GM18909 (cell line): ENCODE measurements around the gene DIP2C.
"Not testable (repeated sequence)": the region's sequence is repeated elsewhere in the genome, so short reads cannot be mapped to it uniquely, and the experiment has no call there.

Source experiments
- ATAC-seq: cut with Tn5 transposase; IDR thresholded peaks from one replicate; pipeline ENCODE4 v1.9.1; 2021; ENCODE audit warnings: mild to moderate bottlenecking; ENCODE audit not compliant: unreplicated experiment, poor library complexity

DIP2C gene

DNA sequence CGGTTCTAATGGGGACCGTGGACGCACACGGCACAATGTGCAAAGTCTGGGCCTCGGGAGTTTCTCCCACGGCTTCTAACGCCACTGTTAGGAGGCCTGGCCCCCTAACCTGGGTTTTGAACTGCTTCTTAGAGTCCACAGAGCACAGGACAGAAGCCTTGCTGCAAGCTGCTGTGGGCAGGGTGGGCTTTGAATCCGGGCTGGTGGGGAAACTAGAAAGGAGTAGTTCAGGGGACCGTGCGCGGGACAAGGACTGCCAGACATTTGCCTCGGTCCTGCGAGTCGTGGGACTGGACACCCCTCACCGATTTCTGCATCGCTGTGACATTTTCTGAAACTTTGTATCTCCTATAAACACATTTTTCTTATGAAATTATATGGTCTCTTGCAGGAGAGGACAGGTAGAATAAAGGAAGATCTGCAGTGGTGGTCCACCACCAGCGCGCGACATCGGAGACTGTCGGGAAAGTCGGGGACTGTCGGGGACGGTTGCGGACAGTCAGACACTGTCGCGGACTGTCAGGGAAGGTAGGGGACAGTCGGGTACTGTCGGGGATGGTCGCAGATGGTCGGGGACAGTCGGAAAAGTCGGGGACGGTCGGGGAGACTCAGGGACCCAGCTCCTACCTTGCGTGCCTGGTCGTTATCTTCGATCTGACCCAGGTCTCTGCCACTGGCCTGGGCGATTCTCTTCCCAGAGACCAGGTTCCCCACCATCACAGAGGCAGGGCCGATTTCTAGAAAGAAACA, 332.1 kb downstream of the DIP2C start:
- ATAC-seq: no peak

DNA sequence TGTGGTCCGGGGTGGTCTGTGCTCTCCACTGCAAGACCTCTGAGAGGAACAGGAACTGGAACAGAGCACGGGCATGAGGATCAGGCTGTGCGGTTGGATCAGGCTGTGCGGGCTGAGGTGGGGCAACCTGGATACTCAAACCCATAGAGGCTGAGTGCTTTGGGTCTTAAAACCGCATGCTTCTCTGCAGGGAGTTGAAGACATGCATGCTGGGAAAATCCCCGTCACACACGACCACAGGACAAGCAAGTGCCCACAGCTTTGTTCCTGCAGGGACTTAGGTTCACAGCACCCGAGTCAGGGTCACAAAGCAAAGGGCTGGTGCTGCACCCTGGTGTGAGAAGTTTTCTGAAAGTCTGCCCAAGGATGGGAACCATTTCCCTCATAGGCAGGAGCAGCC, 333.0 kb downstream of the DIP2C start:
- no peak for ATAC-seq

- ATAC-seq: no peak
These were observed 334.4 kb downstream of the DIP2C start for GRCh38 chr10:354901-355617.

- ATAC-seq: no peak
These were observed 336.8 kb downstream of the DIP2C start for GRCh38 chr10:352476-353235.

GRCh38 chr10:351770-352334, 337.6 kb downstream of the DIP2C start:
- ATAC-seq: no peak

DNA sequence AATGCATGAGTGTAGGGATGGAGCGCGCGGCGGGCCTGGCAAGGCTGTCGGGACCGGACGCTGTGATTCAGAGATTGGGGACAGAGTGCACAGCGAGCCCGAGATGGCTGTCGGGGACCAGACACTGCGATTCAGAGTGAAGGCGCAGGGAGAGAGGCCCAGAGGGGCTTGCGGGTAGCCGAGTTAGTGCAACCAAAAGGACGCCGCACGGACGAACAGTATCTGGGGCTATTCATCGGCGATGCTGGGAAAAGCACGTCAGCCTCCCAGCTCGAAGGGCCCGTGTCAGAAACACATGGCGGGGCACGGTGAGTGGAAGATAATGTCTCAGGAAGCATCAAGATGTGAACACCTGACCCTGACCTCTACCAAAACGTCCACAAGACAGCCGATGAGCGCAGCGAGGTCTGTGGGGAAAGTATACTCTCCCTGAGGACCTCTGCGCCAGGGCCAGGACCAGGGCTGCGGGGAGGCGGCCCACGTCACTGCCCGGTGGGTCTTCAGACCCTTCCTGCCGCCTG, 338.4 kb downstream of the DIP2C start:
- ATAC-seq: no peak

DNA sequence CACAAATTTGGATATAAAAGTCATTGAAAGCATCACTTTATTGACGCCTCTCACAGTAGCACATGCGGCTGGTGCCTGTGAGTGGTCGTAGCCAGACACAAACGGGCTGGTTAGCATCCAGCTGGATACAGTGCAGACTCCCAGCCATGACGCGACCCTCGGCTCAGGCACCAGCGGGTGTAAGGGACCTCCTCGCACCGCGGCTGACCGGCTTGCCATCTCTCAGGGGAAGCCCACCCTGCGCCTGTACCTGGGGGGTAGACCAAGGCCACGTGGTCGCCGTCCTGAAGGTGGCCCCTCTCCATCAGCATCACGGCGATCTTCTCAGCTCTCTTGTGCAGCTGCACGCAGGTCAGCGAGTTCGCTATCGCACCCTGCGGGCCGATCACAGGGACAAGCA, 340.4 kb downstream of the DIP2C start:
- no peak for ATAC-seq

DNA sequence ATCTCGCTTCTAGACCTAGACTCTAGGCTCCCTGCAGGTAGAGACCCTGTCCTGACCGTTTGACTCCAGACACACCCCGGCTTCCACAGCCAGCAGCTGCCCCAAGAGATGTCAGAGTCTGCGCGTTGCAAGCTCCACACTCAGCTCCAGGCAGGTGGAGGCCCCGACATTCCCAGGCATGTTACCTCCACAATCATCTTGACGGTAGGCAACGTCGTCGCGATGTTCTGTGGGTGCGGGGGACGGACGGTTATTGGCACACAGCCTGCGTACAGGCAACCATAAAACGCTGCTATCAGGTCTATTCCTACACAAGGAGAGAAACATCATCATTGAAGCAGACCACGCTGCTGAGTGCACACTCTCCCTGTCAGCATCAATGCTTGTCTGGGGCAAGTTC, 341.0 kb downstream of the DIP2C start:
- no peak for ATAC-seq

GRCh38 chr10:347774-348173, 341.7 kb downstream of the DIP2C start:
- not testable (repeated sequence) for ATAC-seq

- not testable (repeated sequence) for ATAC-seq
These were observed 342.3 kb downstream of the DIP2C start for GRCh38 chr10:347190-347589.

DNA sequence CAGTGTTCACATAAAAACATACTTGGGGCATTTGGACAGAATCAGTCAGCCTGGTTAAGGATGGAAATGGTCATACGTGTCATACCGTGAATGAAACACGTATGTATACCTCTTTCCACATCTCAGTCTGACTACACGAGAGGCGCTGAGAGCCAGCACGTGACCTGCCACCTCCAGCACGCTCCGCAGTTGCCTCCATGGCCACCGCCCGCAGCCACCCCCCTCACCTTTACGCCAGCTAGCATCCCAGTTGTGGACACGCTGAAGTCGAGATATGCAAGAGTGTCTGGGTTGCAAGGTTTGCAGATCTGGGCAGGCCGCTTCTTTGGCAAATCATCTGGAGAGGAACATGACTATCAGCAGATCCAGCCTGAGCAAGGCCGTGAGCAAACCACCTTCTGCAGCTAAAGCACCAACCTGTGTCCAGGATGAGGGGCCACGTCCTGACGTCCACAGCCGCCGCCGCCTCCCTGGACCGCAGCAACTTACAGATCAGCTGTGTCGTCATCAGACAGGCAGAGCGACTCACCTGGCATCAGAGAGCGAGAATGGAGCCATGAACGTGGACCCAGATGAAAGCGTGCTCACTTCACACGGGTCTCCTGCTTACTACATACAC, 344.8 kb downstream of the DIP2C start:
- ATAC-seq: no peak

DNA sequence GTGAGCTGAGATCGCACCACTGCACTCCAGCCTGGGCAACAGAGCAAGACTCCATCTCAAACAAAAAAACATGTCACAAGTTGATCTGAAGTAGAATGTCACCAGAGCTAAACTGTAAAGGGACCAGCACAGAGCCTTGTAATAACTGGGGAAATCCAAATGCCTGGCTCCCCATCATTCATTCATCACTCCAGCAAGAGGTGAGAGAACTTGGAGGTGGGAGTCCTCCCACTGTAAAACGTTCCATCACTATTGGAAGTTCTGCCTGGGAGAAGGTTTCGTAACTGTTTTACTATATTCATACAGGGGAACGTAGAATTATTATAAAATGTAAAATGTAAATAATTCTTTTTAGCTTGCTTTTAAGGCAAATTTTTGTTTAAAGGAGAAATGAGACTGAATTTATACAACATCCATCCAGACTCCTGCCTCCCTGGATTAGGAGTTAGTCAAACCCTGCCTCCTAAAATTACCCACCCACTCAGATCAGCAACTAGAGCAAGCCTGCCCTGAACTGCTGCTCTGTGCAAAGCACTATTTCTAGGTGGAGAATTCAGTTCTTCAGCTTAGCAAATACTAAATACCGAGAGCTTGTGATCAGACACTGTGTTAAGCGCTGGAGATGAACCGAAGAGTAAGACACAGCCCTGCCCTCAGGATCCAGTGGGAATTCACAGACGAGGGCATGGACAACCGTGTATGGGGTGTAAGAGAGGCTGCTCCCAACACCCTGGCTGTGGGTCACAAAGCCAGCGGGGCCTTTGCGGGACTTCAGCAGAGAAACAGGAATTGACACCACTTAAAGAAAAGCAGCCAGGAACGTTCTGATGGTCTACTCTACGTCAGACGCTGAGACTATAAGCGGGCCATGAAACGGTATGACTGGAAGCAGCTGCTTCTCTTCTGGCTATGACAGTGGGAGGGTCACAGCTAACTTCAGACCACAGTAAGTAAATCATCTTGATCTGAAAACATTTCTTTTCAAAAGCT, 345.9 kb downstream of the DIP2C start:
- no peak for ATAC-seq

GRCh38 chr10:341081-341740, 348.3 kb downstream of the DIP2C start:
- no peak for ATAC-seq

- no peak for ATAC-seq
These were observed 348.8 kb downstream of the DIP2C start for GRCh38 chr10:340646-341045.

- ATAC-seq: no peak
These were observed 350.5 kb downstream of the DIP2C start for GRCh38 chr10:339038-339391.

GRCh38 chr10:338171-339037, 351.1 kb downstream of the DIP2C start:
- ATAC-seq: no peak

DNA sequence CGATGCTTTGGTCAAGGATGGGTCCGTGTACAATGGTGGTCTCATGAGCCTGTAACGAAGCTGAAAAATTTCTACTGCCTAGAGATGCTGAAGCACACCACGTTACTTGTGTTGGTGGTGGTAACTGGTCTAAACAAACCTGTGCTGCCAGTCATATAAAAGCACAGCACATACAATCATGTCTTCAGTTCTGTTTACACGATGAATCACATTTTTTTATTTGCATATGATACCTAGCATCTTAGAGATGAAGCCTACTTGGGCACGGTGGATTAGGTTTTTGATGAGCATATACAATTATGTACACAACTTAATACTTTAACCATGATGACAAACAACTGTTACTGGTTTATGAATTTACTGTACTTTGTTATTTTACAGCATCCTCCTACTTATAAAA, 353.2 kb downstream of the DIP2C start:
- ATAC-seq: no peak
